ENCODE measurements around the gene TBCD.

Gene TBCD

DNA sequence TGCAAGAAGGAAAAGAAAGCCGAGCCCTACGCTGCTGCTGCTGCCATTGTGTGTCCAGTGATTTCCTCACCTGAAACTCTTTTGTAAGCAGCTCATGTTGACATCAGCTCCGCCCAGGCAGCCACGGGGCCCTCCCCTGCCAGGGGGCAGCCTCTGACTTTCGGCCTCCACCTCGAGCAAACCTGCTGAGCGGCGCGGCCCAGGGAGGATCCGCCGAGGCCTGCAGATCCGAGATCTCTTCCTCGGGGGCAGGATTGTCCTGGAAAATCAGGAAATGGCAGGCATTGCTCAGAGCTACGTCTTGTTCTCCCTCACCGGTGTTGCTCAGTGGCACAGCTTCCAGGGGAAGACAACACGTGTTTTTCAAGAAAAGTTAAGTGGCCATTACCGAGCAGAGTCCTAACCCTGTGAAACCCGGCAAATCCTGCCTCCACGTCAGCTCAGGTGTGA is 123.6 kb downstream of the TBCD start:
- FAIRE-seq, result no peak
- TF ChIP-seq, protein P1, sequence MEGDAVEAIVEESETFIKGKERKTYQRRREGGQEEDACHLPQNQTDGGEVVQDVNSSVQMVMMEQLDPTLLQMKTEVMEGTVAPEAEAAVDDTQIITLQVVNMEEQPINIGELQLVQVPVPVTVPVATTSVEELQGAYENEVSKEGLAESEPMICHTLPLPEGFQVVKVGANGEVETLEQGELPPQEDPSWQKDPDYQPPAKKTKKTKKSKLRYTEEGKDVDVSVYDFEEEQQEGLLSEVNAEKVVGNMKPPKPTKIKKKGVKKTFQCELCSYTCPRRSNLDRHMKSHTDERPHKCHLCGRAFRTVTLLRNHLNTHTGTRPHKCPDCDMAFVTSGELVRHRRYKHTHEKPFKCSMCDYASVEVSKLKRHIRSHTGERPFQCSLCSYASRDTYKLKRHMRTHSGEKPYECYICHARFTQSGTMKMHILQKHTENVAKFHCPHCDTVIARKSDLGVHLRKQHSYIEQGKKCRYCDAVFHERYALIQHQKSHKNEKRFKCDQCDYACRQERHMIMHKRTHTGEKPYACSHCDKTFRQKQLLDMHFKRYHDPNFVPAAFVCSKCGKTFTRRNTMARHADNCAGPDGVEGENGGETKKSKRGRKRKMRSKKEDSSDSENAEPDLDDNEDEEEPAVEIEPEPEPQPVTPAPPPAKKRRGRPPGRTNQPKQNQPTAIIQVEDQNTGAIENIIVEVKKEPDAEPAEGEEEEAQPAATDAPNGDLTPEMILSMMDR (IDR thresholded peaks at IDR 0.05; ENCODE audit: insufficient read depth, missing control alignments), result no peak
- no peak for DNase-seq (ENCODE audit: insufficient read length, low spot score)

DNA sequence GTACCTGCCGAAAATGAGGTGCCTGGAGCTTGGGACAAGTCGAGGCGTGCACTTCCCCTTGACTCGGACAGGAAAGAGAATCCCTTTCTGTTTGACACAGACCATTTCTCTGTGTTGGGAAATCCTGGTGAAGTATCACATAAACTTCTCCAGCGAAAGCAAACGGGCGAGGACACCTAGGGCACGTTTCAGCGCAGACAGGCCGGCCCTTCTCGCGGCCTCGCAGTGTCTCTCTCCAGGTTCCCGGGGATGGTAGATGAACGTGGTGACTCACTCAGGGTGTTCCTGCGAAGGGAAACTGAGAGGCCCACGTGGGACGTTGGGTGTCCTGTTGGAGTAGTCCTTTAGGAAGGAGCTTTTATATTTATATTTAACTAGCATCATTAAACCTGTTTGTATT is 124.3 kb downstream of the TBCD start:
- TF ChIP-seq, protein P1 (IDR thresholded peaks at IDR 0.05; ENCODE audit: insufficient read depth, missing control alignments), result no peak
- no peak for DNase-seq (ENCODE audit: insufficient read length, low spot score)
- no peak for FAIRE-seq

DNA sequence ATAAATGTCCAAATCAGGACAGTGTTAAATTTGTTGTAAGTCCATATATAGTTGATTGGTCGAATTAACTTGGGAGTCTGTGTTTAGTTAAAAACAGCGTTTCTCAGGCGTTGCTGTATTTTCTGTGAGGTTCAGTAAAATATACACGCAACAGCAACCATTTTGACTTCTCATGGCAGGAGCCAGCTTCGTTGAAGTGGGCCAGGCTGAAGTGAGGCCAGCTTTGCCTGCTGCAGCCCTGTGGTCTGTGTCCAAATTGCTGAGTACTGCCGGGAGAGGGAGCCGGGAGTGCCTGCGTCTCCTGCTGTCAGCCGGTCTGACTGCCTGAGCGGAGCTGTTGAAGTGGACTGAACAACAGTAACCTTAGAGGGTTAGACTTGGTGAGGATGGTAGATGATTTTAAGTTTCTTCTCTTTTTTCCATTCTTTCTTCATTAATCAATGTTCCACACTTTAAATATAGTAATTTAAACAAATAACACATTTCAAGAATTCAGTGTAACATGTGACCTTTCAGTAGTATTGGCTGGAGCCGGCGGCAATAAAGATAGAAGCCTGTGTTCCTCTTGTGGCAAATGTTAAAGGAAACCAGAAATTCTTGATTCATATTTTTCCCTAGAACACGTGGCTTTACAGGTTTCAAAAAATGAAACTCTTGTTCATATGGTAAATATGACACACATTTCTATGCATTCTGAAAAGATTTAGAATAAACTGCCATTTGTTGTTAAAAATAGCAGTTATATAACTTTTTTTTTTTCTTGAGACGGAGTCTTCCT is 124.9 kb downstream of the TBCD start:
- no peak for FAIRE-seq
- TF ChIP-seq, protein P1 (IDR thresholded peaks at IDR 0.05; ENCODE audit: insufficient read depth, missing control alignments), result no peak
- DNase-seq (ENCODE audit: insufficient read length, low spot score), result no peak

DNA sequence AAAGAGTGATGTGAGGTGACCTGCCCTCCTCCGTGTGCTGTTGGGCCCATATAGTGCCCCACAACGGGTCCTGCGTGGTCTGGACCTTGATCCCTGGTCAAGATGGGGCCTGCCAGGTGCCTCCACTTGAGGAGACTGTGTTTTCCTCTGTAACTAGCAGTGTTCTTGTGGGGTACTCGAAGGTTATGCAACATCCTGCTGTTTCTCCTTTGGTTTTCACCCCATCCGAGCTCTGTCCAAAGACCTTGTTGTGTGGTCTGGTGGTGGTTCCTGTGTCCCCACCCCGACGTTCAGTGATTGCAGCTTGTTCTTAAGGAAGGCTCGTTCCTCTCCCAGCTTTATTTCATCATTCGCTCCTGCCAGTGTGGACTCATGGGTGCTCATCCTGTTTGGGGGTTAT is 126.7 kb downstream of the TBCD start:
- no peak for DNase-seq (ENCODE audit: insufficient read length, low spot score)
- no peak for FAIRE-seq
- TF ChIP-seq, protein P1 (IDR thresholded peaks at IDR 0.05; ENCODE audit: insufficient read depth, missing control alignments), result no peak

DNA sequence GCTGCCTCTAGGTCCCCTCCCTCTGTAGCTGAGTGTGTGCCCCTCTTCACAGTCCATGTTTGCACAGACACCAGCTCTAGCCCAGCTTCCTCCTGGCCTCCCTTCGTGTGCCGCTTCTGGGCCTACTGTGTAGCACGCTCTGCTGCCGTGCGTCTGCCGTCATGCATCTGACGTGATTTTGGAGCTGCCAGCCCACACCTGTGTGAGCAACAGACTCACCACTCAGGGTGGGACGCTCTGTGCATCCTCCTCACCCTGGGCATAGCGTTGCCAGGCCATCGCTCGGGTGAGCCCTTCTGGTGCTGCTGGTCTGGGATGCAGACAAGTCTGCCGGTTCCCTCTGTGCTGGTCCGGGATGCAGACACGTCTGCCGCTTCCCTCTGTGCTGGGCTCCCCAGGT is 127.4 kb downstream of the TBCD start:
- TF ChIP-seq, protein P1 (IDR thresholded peaks at IDR 0.05; ENCODE audit: insufficient read depth, missing control alignments), result no peak
- DNase-seq (ENCODE audit: insufficient read length, low spot score), result no peak
- FAIRE-seq, result no peak

DNA sequence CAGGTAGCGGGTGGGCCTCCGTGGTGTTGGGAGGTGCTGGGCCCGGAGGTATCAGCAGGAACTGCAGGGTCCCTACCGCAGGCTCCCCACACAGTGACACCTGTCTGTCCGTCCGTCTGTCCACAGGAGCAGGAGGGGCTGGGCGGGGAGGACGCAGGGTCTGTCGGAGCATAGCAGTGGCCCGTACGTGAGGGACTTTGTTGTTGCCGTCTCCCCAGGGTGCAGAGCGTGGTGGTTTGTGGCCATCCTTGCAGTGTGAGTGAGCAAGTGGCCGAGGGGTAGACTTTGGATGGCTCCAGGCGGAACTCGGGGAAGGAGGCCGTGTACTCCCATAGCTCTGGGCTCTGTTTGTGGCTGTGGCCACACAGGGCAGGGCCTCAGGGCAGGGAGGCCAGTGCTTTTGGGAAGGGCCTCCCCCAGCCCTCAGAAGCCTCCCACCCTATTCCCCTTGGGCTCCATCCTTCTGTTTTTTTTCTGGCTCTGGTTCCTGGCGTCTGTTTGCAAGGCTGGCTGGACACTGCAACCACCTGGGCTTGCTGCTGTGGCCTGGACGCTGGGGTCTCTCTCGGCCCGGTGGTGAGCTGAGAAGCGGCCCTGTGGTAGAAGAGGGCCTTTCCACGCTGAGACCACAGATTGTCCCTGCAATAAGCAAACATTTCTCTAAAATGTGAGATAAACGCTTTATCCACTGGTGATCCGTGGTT is 128.9 kb downstream of the TBCD start:
- TF ChIP-seq, protein P1 (IDR thresholded peaks at IDR 0.05; ENCODE audit: insufficient read depth, missing control alignments), result no peak
- no peak for DNase-seq (ENCODE audit: insufficient read length, low spot score)
- FAIRE-seq, result no peak

DNA sequence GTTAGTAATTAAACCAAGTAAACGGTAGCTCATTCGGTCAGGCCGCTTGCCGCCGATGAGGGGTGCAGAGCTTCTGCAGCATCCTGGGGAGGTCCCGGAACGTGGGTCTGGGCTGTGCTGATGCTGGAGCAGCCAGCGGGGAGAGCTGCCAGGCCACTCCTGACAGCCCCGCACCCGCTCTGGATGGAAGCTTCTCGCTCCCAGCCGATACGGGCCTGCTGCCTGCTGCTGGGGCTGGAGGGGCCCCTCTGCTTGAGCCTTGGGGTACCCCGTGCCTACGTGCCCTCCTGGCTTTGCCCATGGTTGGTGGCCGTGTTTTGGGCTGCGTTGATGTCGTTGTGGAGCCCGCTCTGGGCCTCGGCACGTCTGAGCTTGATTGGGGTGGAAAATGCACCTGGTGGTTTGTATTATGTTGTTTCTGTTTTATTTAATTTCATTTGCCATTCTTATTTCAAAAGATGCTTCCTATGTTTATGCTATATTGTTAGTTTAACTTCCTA is 129.5 kb downstream of the TBCD start:
- TF ChIP-seq, protein P1 (IDR thresholded peaks at IDR 0.05; ENCODE audit: insufficient read depth, missing control alignments), result no peak
- DNase-seq (ENCODE audit: insufficient read length, low spot score) (no peak), FAIRE-seq (no peak)

All from D721Med (cell line).